NT2/D1 (cell line): ENCODE measurements around the gene VWA2.

Source experiments
- DNase-seq: peaks from one replicate; pipeline ENCODE4 v3.0.0-alpha.2; 2011; ENCODE audit warnings: low read depth, low spot score
- H3K27me3 ChIP-seq: 2 replicates; pipeline ENCODE4 v1.6.0; 2011; ENCODE audit warnings: mild to moderate bottlenecking; ENCODE audit not compliant: insufficient read length, insufficient read depth
- H3K36me3 ChIP-seq: 2 replicates; pipeline ENCODE4 v1.6.1; 2011; ENCODE audit warnings: mild to moderate bottlenecking, low read length, mixed read lengths; ENCODE audit not compliant: insufficient read depth, insufficient read length
- H3K4me1 ChIP-seq: 2 replicates; pipeline ENCODE4 v1.5.1; 2011; ENCODE audit not compliant: insufficient read depth, insufficient read length
- H3K4me3 ChIP-seq: 2 replicates; pipeline ENCODE4 v1.5.1; 2011; ENCODE audit warnings: low read depth; ENCODE audit not compliant: insufficient read length
- H3K9ac ChIP-seq: 2 replicates; pipeline ENCODE4 v1.6.0; 2011; ENCODE audit warnings: low read depth; ENCODE audit not compliant: insufficient read length
- H3K9me3 ChIP-seq: 2 replicates; pipeline ENCODE4 v1.5.1; 2011; ENCODE audit warnings: mild to moderate bottlenecking, low read length; ENCODE audit not compliant: insufficient read depth
- SUZ12 ChIP-seq: IDR thresholded peaks from 2 replicates; pipeline ENCODE4 v1.6.1; 2011; ENCODE audit not compliant: insufficient read length, insufficient read depth; ENCODE audit errors: extremely low read depth
- YY1 ChIP-seq: IDR thresholded peaks from 2 replicates; pipeline ENCODE4 v1.6.1; 2011; ENCODE audit not compliant: insufficient read length, insufficient read depth
- ZNF274 ChIP-seq: IDR thresholded peaks from 2 replicates; pipeline ENCODE4 v1.6.1; 2011; ENCODE audit warnings: mild to moderate bottlenecking, low read depth, low read length

VWA2 gene

GRCh38 chr10:114288424-114289095, 49.5 kb downstream of the VWA2 start:
- no peaks in the 10 kb centered on the region for H3K27me3 ChIP-seq
- H3K36me3 ChIP-seq = no peaks in the 10 kb centered on the region
- H3K9ac ChIP-seq = no peak overlapping the region
- no peaks in the 10 kb centered on the region for H3K9me3 ChIP-seq
- no peak for TF ChIP-seq YY1
- TF ChIP-seq ZNF274 = no peak
- TF ChIP-seq SUZ12 = no peak
- H3K4me1 ChIP-seq = peaks cover 3% of the 10 kb centered on the region
- no peak overlapping the region for H3K4me3 ChIP-seq
- DNase-seq = no peak

GRCh38 chr10:114289096-114289436, 50.0 kb downstream of the VWA2 start:
- DNase-seq = no peak
- H3K36me3 ChIP-seq = no peaks in the 10 kb centered on the region
- no peaks in the 10 kb centered on the region for H3K9me3 ChIP-seq
- H3K4me1 ChIP-seq = peaks cover 3% of the 10 kb centered on the region
- no peak overlapping the region for H3K4me3 ChIP-seq
- no peaks in the 10 kb centered on the region for H3K27me3 ChIP-seq
- H3K9ac ChIP-seq = no peak overlapping the region
- TF ChIP-seq SUZ12 (no peak), ZNF274 (no peak), YY1 (no peak)

GRCh38 chr10:114290038-114290437, 51.0 kb downstream of the VWA2 start:
- H3K9me3 ChIP-seq = peaks cover 3% of the 10 kb centered on the region
- no peak overlapping the region for H3K4me3 ChIP-seq
- no peaks in the 10 kb centered on the region for H3K36me3 ChIP-seq
- no peak overlapping the region for H3K9ac ChIP-seq
- peaks cover 3% of the 10 kb centered on the region for H3K4me1 ChIP-seq
- TF ChIP-seq ZNF274 (no peak), SUZ12 (no peak), YY1 (no peak)
- no peaks in the 10 kb centered on the region for H3K27me3 ChIP-seq
- no peak for DNase-seq

- Histone ChIP-seq H3K4me3 (no peak overlapping the region), H3K9me3 (peaks cover 14% of the 10 kb centered on the region), H3K4me1 (peaks cover under 1% of the 10 kb centered on the region), H3K27me3 (no peaks in the 10 kb centered on the region), H3K9ac (no peak overlapping the region), H3K36me3 (peaks cover 7% of the 10 kb centered on the region)
- no peak for TF ChIP-seq SUZ12
- TF ChIP-seq ZNF274 = no peak
- no peak for TF ChIP-seq YY1
- DNase-seq = no peak
Measured at GRCh38 chr10:114291076-114291475, 52.0 kb downstream of the VWA2 start.

- no peak for DNase-seq
- Histone ChIP-seq H3K9me3 (peaks cover 18% of the 10 kb centered on the region), H3K27me3 (no peaks in the 10 kb centered on the region), H3K4me1 (no peaks in the 10 kb centered on the region), H3K36me3 (peaks cover 11% of the 10 kb centered on the region), H3K4me3 (no peak overlapping the region), H3K9ac (no peak overlapping the region)
- TF ChIP-seq SUZ12 (no peak), YY1 (no peak), ZNF274 (no peak)
Measured at GRCh38 chr10:114291516-114291915, 52.5 kb downstream of the VWA2 start.

GRCh38 chr10:114293075-114293474, 54.0 kb downstream of the VWA2 start:
- no peak for DNase-seq
- Histone ChIP-seq H3K4me1 (no peaks in the 10 kb centered on the region), H3K4me3 (no peak overlapping the region), H3K36me3 (peaks cover 24% of the 10 kb centered on the region), H3K9me3 (peaks cover 23% of the 10 kb centered on the region), H3K27me3 (no peaks in the 10 kb centered on the region), H3K9ac (no peak overlapping the region)
- TF ChIP-seq SUZ12 (no peak), ZNF274 (no peak), YY1 (no peak)

GRCh38 chr10:114294549-114294948, 55.5 kb downstream of the VWA2 start:
- DNase-seq = no peak
- no peak for TF ChIP-seq YY1
- TF ChIP-seq ZNF274 = no peak
- Histone ChIP-seq H3K4me1 (no peaks in the 10 kb centered on the region), H3K9me3 (peaks cover 23% of the 10 kb centered on the region), H3K4me3 (no peak overlapping the region), H3K27me3 (no peaks in the 10 kb centered on the region), H3K36me3 (peaks cover 38% of the 10 kb centered on the region), H3K9ac (no peak overlapping the region)
